Panc1 (cell line): ENCODE data around the gene SESN2. TPM values are rescaled to one million over a fixed set of nuclear protein-coding genes. Genes with fewer than 3 reads are reported as not detected.

Source experiments
- ATAC-seq: fragments of 200-7000 bp; cut with Tn5 transposase; 2 replicates; pipeline ENCODE4 v1.9.1; 2020; ENCODE audit warnings: mild to moderate bottlenecking, moderate library complexity
- BruUV-seq: library from RNA; stranded (reverse); fragments of 400-500 nt; replicated peaks from 2 replicates; lab custom pipeline; 2021; lab: Mats Ljungman, UMichigan
- CTCF ChIA-PET: fragments of 300-600 bp; sonication (Branson Sonifier 250); formaldehyde crosslinking; loops from one replicate; lab custom pipeline; 2022; ENCODE audit warnings: antibody characterized with exemption; lab: Charles Lee
- POLR2A ChIA-PET: fragments of 300-600 bp; sonication (Branson Sonifier 250); formaldehyde crosslinking; loops from one replicate; lab custom pipeline; 2022; ENCODE audit warnings: antibody characterized with exemption; lab: Charles Lee
- DNase-seq: peaks from one replicate; pipeline ENCODE4 v3.0.0-alpha.2; 2010; ENCODE audit warnings: low read depth, low spot score
- H3K27ac ChIP-seq: 2 replicates; pipeline ENCODE4 v1.5.1; 2011; ENCODE audit warnings: mild to moderate bottlenecking, low read length, inconsistent platforms
- H3K27me3 ChIP-seq: fragments of 200-500 bp; sonication (Bioruptor generic); 2 replicates; pipeline ENCODE4 v1.6.0; 2014; ENCODE audit warnings: low read length, inconsistent platforms; ENCODE audit not compliant: control insufficient read depth, insufficient read depth
- H3K36me3 ChIP-seq: fragments of 200-500 bp; sonication (Bioruptor generic); 2 replicates; pipeline ENCODE4 v1.5.1; 2014; ENCODE audit warnings: inconsistent platforms, mild to moderate bottlenecking, low read length, moderate library complexity; ENCODE audit not compliant: control insufficient read depth, insufficient read depth
- H3K4me1 ChIP-seq: 2 replicates; pipeline ENCODE4 v1.5.1; 2011; ENCODE audit warnings: inconsistent platforms, mild to moderate bottlenecking, low read length, moderate library complexity; ENCODE audit not compliant: control insufficient read depth, insufficient read depth
- H3K4me3 ChIP-seq, 2 experiments: 2 replicates each; pipeline ENCODE4 v1.5.1; 2011 to 2012; ENCODE audit warnings: low read depth in 2 of 2, low read length in 2 of 2, mild to moderate bottlenecking in 2 of 2, inconsistent platforms in 1 of 2, moderate library complexity in 1 of 2
- H3K9me3 ChIP-seq: fragments of 200-500 bp; sonication (Bioruptor generic); 2 replicates; pipeline ENCODE4 v1.5.1; 2014; ENCODE audit warnings: low read depth, mild to moderate bottlenecking, inconsistent platforms, low read length, moderate library complexity; ENCODE audit not compliant: control insufficient read depth, insufficient read depth
- POLR2AphosphoS5 ChIP-seq: IDR thresholded peaks from 2 replicates; pipeline ENCODE4 v1.6.1; 2012; ENCODE audit warnings: mild to moderate bottlenecking, low read depth, low read length, moderate library complexity
- SIN3A ChIP-seq: IDR thresholded peaks from 2 replicates; pipeline ENCODE4 v1.6.1; 2012; ENCODE audit warnings: low read depth, mild to moderate bottlenecking, low read length, moderate library complexity, borderline replicate concordance; ENCODE audit not compliant: insufficient read depth
- TCF7L2 ChIP-seq: IDR thresholded peaks from 2 replicates; pipeline ENCODE4 v1.6.1; 2011; ENCODE audit warnings: mild to moderate bottlenecking, low read depth, low read length, inconsistent platforms
- in situ Hi-C: cut with HindIII; loops from 2 replicates; pipeline ENCODE4 v1.10.0; 2016; ENCODE audit warnings: low sequenced_read_pairs, low pct_unique_long_range_greater_than_20kb
- intact Hi-C: fragments of 100-400 bp; cut with micrococcal nuclease; formaldehyde crosslinking; loops from one replicate; pipeline ENCODE4 v1.10.0; 2022; ENCODE audit not compliant: unreplicated experiment
- total RNA-seq: library from RNA; stranded (reverse); gene quantifications from one replicate; pipeline ENCODE4 v1.2.1, GENCODE V29; 2021; ENCODE audit not compliant: unreplicated experiment
- TF ChIP-seq, protein P1 (sequence below): fragments of 450-650 bp; IDR thresholded peaks from 2 replicates; pipeline ENCODE4 v1.5.1; 2017; ENCODE audit warnings: mild to moderate bottlenecking
- TF ChIP-seq, protein P2 (sequence below), 2 experiments: IDR thresholded peaks; 2 replicates each; pipeline ENCODE4 v1.6.1; 2011 to 2012; ENCODE audit warnings: low read depth in 2 of 2, control low read depth in 1 of 2, low read length in 1 of 2, mild to moderate bottlenecking in 1 of 2, moderate library complexity in 1 of 2; ENCODE audit not compliant: insufficient read depth in 1 of 2

The SESN2 gene
- total RNA-seq, 1 experiment from 2014 or later, result 19.7 TPM

DNA sequence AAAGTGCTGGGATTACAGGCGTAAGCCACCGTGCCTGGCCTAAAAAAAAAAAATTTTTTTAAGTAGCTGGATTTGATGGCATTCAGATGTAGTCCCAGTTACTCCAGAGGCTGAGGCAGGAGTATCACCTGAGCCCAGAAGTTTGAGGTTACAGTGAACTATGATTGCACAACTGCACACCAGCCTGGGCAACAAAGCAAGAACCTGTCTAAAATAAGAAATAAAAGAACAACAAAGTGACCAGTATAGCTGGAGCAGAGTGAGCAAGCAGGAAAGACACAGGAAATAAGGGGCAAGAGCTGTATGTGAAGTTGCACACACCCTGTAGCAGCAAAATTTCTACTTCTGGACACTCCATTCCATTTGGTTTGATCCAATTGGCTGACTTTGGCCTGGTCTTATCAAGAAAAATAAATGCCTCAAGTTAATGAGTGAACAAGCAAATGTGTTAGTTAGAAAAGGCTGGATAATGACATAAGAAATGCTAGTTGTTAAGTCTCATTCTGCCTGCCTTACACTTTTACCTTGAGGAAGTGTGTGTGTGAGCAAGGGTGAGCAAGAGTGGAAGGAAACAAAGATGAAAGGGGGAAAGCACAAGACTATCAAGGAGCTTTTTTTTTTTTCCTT lies 15.5 kb upstream of the SESN2 start:
- Histone ChIP-seq H3K36me3 (no peaks in the 10 kb centered on the region), H3K4me3 (no peak overlapping the region), H3K27me3 (no peaks in the 10 kb centered on the region), H3K27ac (no peak overlapping the region), H3K9me3 (no peaks in the 10 kb centered on the region), H3K4me1 (peaks cover 21% of the 10 kb centered on the region)
- BruUV-seq, result no TSS peak
- DNase-seq (no peak), ATAC-seq (no peak)
- TF ChIP-seq, protein P1, sequence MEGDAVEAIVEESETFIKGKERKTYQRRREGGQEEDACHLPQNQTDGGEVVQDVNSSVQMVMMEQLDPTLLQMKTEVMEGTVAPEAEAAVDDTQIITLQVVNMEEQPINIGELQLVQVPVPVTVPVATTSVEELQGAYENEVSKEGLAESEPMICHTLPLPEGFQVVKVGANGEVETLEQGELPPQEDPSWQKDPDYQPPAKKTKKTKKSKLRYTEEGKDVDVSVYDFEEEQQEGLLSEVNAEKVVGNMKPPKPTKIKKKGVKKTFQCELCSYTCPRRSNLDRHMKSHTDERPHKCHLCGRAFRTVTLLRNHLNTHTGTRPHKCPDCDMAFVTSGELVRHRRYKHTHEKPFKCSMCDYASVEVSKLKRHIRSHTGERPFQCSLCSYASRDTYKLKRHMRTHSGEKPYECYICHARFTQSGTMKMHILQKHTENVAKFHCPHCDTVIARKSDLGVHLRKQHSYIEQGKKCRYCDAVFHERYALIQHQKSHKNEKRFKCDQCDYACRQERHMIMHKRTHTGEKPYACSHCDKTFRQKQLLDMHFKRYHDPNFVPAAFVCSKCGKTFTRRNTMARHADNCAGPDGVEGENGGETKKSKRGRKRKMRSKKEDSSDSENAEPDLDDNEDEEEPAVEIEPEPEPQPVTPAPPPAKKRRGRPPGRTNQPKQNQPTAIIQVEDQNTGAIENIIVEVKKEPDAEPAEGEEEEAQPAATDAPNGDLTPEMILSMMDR, result no peak
- TF ChIP-seq POLR2AphosphoS5 (no peak), TCF7L2 (no peak), SIN3A (no peak)
- TF ChIP-seq, protein P2, sequence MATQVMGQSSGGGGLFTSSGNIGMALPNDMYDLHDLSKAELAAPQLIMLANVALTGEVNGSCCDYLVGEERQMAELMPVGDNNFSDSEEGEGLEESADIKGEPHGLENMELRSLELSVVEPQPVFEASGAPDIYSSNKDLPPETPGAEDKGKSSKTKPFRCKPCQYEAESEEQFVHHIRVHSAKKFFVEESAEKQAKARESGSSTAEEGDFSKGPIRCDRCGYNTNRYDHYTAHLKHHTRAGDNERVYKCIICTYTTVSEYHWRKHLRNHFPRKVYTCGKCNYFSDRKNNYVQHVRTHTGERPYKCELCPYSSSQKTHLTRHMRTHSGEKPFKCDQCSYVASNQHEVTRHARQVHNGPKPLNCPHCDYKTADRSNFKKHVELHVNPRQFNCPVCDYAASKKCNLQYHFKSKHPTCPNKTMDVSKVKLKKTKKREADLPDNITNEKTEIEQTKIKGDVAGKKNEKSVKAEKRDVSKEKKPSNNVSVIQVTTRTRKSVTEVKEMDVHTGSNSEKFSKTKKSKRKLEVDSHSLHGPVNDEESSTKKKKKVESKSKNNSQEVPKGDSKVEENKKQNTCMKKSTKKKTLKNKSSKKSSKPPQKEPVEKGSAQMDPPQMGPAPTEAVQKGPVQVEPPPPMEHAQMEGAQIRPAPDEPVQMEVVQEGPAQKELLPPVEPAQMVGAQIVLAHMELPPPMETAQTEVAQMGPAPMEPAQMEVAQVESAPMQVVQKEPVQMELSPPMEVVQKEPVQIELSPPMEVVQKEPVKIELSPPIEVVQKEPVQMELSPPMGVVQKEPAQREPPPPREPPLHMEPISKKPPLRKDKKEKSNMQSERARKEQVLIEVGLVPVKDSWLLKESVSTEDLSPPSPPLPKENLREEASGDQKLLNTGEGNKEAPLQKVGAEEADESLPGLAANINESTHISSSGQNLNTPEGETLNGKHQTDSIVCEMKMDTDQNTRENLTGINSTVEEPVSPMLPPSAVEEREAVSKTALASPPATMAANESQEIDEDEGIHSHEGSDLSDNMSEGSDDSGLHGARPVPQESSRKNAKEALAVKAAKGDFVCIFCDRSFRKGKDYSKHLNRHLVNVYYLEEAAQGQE (IDR thresholded peaks at IDR 0.05; ENCODE audit: insufficient read depth in 1 of 2, low read depth in 2 of 2, low read length in 1 of 2), result no peak
- POLR2A ChIA-PET, result interaction anchor here (0.7 kb wide), 1 partner anchor 16 kb away, joined by 4 read pairs; the partner anchor contains the start of gene SESN2
- CTCF ChIA-PET, result interaction anchor here (0.6 kb wide), 1 partner anchor 260 kb away, joined by 4 read pairs; no protein-coding TSS in a partner anchor
- in situ Hi-C loops (no loop called here), intact Hi-C loops (no loop called here)

DNA sequence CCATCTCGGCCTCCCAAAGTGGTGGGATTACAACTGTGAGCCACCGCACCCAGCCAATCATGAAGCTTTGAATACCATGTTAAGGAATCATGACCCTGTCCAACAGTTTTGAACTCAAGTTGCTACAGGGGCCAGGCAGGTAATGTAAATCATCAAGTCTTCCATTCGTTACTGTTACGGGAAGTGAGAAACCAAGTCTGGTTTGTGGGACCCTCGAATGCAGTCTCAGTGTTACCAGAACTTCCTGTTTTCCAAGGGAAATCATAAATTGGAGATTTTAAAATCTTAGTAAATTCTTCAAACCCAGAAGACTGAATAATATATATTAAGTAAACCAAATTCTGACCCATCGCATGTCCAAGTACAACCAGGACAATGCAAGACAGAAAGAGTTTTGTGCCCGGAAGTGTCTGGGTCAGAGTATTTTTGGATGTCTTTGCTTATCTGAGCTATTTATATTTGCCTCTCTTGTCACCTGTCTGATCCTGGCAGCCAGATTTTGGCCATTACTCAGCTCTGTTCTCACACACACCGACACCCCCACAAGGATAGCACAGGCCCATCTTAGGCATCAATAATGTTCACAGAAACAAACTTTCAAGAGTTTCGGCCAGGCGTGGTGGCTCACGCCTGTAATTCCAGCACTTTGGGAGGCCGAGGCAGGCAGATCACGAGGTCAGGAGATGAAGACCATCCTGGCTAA lies 14.6 kb upstream of the SESN2 start:
- in situ Hi-C loops, result no loop called here
- TF ChIP-seq POLR2AphosphoS5 (no peak), SIN3A (no peak), TCF7L2 (no peak)
- TF ChIP-seq, protein P1, result no peak
- TF ChIP-seq, protein P2 (IDR thresholded peaks at IDR 0.05; ENCODE audit: insufficient read depth in 1 of 2, low read depth in 2 of 2, low read length in 1 of 2), result no peak
- H3K36me3 ChIP-seq, result no peaks in the 10 kb centered on the region
- ATAC-seq, result no peak
- H3K27ac ChIP-seq, result no peak overlapping the region
- no TSS peak for BruUV-seq
- no peaks in the 10 kb centered on the region for H3K27me3 ChIP-seq
- no peak overlapping the region for H3K4me3 ChIP-seq
- no peaks in the 10 kb centered on the region for H3K9me3 ChIP-seq
- intact Hi-C loops, result no loop called here
- POLR2A ChIA-PET, result no interaction called here
- peaks cover 29% of the 10 kb centered on the region for H3K4me1 ChIP-seq
- CTCF ChIA-PET, result no interaction called here
- no peak for DNase-seq
